H7 (cell line): ENCODE results near the gene DAB2IP. TPM values are rescaled to one million over a fixed set of nuclear protein-coding genes. Genes with fewer than 3 reads are reported as not detected.
"Not testable (repeated sequence)": the region's sequence is repeated elsewhere in the genome, so short reads cannot be mapped to it uniquely, and the experiment has no call there.

ENCODE experiments used
- DNase-seq: peaks from one replicate; pipeline ENCODE4 v3.0.0; 2012
- H3K27me3 ChIP-seq: 2 replicates; pipeline ENCODE4 v1.6.0; 2011; ENCODE audit warnings: mild to moderate bottlenecking, low read length; ENCODE audit not compliant: control insufficient read depth, insufficient read depth
- H3K36me3 ChIP-seq: replicated peaks from 2 replicates; pipeline ENCODE4 v1.5.1; 2011; ENCODE audit warnings: low read length; ENCODE audit not compliant: control insufficient read depth, insufficient read depth
- H3K4me3 ChIP-seq: 2 replicates; pipeline ENCODE4 v1.5.1; 2011; ENCODE audit warnings: low read depth, mild to moderate bottlenecking, control low read depth, low read length, moderate library complexity; ENCODE audit not compliant: insufficient read depth
- total RNA-seq: library from RNA; depleted of rRNA; stranded (reverse); fragments of >200 nt; shearing (Covaris generic); gene quantifications from 2 replicates; pipeline ENCODE4 v1.2.3, GENCODE V29; 2014; rRNA removed

The DAB2IP gene
- total RNA-seq = 24.1 and 34.6 TPM in 2 replicates

DNA sequence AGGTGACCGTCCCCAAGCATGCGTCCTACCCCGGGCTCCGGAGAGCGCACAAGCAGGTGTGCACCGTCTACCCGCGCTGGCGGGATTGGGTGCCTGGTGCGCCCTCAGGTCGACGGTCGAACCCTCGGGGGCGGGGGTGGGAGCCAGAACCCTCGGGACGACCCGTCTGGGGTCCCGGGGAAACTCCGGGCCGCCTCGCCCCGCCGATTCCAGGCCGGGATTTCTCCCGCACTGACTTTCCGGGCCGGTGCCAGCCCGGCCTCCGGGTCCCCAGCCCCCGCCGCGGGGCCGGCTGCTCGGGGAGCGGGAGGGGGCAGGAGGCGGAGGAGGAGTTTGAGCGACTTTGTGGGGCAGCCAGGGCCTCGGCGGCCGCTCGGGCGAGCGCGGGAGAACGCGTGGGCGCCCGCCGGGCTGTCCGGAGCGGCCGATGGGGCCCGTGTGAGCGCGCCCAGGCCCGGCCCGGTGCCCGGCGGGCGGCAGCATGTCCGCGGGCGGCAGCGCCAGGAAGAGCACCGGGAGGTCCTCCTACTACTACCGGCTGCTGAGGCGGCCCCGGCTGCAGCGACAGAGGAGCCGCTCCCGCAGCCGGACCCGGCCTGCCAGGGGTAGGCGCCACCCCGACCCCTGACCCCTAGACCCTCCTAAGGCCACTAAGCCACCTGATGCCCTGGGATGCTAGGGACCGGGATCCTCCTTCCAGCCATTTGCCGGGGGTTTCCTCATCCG, at the start of gene DAB2IP:
TSS of gene DAB2IP (plus strand) at position 340 of the 726 bp plus-strand sequence. CDS start at position 482, 142 bp downstream.
- Histone ChIP-seq H3K4me3 (peak within 1 kb of the TSS; percentile 67), H3K36me3 (no peaks in the 10 kb centered on the region)

DNA sequence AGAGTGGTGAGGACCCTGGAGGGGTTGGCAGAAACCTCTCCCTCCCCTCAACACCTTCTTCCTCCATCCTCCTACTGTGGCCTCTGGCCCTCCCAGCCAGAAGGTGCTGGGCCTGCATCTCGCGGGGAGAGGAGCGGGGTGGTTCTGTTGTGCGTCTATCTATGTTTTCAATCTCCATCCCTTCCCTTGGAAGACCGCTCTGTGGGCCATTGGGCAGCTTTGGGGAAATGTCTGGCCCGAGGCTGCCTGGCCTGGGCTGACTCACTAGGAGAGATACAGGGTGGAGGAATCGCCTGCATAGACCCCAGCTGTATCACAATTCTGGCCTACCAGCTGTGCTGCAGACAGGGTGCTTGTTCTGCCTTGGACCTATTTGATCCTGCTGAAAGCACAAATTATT, 48.4 kb upstream of the DAB2IP start:
- DNase-seq = no peak
- Histone ChIP-seq H3K27me3 (peaks cover 13% of the 10 kb centered on the region), H3K36me3 (no peaks in the 10 kb centered on the region), H3K4me3 (no peak overlapping the region)

More for the DNA sequence above, at the start of gene DAB2IP:
- DNase-seq = peak; percentile 95
- H3K27me3 ChIP-seq = peaks cover 2% of the 10 kb centered on the region; the same call in 1 of the 2 replicates

DNA sequence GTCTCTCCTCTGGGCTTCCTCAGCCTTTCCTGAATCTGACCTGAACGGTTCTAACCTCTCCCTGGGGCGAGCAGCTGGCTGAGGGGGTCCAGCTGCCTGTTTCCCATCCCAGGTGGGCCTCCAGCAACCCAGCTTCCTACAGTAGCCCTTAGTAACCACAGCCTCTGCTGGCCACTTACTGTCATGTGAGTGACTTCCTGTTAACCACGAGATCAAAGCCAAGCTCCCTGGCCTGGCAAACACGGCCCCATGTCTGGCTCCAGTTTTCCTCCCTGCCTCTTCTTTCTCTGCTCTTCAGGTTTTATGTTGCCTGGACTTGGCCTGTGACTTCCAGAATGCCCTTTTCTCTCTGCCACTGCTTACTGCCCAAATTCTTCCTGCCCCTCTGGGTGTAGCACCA, 47.2 kb upstream of the DAB2IP start:
- no peak for DNase-seq
- H3K36me3 ChIP-seq = no peaks in the 10 kb centered on the region
- no peak overlapping the region for H3K4me3 ChIP-seq
- peaks cover 11% of the 10 kb centered on the region for H3K27me3 ChIP-seq

DNA sequence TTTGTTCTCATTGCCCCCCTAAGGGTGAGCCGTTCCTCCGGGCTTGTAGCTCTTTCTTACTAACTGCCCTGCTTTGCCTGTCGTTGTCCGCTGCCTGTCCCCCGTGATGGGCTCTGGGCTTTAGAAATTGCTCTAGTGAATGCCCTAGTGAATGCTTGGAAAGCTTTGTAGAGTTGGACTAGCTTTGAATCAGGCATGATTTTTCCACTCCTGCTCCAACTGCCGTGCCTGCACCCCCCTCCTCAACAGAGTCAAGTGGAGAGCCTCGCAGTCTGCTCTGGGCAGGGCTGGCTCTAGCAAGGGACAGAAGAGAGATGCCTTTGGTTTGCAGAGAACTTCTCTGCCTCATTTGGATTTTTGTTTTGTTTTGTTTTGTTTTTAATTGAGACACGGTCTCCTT, 46.8 kb upstream of the DAB2IP start:
- H3K27me3 ChIP-seq = peaks cover 11% of the 10 kb centered on the region
- H3K4me3 ChIP-seq = no peak overlapping the region
- DNase-seq = no peak
- no peaks in the 10 kb centered on the region for H3K36me3 ChIP-seq

DNA sequence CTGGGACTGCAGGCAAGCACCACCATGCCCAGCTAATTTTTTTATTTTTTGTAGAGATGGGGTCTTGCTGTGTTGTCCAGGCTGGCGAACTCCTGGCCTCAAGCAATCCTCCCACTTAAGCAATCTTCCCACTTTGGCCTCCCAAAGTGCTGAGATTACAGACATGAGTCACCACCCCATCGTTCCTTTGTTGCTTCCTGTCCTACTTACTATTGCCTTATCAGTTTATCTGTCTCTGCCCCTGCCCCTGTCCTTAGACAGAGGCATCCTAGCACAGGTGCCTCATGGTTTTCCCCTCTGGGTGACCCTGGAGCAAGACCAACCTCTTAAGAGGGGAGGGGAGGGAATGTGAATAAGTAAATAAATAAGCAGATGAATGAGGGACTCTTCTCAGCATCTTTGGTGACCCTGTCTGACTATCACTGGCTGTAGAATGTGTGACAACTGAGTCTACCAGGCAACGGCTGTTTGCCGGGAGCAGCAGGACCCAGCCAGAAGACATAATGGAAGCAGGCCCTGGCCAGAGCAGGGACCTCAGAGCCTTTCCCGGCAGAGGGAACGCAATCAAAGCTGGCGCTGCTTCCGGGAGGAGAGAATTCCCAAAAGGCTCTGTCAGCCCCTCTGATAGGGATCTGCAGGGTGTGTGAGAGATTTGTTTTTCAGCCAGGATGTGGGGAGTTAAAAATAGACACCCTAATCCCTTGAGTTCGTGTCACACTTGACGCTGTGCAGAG, 43.8 kb upstream of the DAB2IP start:
- DNase-seq = no peak
- no peaks in the 10 kb centered on the region for H3K27me3 ChIP-seq
- H3K36me3 ChIP-seq = no peaks in the 10 kb centered on the region
- no peak overlapping the region for H3K4me3 ChIP-seq

DNA sequence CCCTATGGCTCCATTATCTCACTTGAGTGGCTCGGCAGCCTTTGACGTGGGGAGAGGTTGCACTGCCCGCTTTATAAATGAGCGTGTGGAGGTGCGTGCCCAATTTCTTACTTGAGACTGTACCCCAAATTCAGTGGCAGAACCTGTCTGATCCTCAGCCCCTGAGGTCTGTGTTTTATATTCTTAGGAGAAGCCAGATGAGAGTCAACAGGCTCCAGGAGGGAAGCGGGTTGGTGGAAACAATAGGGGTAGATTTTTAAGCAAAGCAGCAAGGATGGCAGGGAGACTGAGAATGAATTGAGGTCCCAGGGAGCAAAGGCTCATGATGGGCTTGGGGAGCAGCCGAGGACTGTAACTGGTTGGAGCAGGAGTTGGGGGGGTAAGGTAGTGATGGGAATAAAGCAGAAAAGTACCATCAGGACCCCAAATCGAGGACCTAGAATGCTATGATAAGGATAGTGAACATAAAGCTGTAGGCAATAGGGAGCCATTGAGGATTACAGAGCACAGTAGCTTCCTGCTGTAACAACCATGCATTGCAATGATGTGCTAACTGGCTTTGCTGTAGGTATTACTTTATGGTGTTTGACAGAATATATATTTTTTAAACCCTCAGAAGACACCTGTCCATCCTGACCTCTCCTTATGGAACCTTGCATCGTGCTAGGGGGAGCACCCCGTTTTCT, 43.1 kb upstream of the DAB2IP start:
- Histone ChIP-seq H3K36me3 (no peaks in the 10 kb centered on the region), H3K27me3 (no peaks in the 10 kb centered on the region), H3K4me3 (no peak overlapping the region)
- no peak for DNase-seq

DNA sequence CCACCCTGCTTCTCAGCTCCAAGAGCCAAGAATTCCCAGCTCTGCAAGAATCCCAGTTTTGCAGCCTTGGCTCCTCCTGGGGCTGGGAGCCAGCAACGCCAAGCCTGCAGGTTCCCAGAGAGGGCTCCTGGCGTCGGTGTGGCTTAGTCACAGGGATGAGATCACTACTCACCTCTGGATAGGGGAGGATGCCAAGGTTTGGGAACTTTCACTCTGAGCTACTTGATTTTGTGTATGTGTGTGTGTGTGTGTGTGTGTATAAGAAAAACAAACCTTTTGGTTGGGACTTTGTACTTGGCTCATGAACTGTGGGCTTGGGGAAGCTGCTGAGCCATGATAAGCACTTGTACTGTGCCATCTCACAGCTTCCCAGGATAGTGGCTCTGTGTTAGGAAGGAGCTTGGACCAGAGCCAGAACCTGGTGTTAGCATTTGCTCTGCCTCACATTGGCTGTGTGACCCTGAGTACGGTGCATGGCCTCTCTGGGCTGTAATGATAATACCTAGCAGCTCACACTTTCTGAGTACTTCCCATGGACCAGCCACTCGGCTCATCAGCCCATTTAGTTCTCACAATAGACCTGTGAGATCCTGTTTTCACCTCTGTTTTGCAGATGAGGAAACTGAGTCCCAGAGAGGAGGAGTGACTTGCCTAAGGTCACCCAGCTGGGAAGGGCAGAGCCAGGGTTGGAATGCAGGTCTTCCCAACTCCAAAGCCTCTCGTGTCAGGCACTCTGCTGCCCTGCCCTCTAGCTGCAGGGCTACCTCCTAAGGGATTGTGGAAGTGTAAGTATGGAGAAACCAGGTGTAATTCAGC, 41.4 kb upstream of the DAB2IP start:
- H3K27me3 ChIP-seq = no peaks in the 10 kb centered on the region
- H3K36me3 ChIP-seq = no peaks in the 10 kb centered on the region
- DNase-seq = no peak
- H3K4me3 ChIP-seq = no peak overlapping the region

DNA sequence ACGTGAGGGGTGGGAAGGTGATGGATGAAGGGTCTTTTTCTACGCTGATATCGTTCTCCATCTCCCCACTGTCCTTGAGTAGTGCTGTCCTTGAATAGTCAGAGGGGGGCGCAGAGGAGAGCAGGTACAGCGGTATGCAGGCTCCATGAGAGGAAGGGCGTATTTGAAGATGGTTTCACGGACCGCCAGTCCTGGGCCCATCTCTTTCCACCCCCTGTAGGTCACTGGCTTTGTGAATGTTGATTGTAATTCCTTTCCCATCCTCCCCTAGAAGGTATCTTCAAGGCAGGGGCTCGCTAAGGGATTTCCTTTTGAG, 40.8 kb upstream of the DAB2IP start:
- Histone ChIP-seq H3K36me3 (no peaks in the 10 kb centered on the region), H3K27me3 (no peaks in the 10 kb centered on the region), H3K4me3 (no peak overlapping the region)
- peak; percentile 79 for DNase-seq

DNA sequence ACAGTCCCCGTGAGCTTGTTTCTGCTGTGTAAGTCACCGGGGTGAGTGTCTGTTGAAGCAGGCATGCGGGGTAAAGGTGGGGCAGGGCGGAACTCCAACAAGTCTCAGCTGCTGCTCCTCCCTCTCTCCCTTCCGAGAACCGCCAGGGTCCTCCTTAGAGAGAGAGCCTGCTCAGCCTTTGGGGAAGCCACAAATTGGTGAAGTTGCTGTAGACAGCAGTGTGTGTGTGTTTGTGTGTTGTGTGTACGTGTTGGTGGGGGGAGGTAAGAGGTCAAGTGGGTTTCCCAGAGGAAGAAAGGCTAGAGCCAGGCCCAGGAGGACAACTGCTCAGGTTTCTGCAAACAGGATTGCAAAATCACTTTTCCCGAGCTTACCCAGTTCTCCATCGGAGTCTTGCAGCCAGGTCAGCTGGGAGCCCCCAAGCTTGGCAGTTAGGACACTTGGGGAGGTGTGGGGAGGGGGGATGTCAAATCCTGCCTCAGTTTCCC, 38.9 kb upstream of the DAB2IP start:
- DNase-seq = peak; percentile 71
- Histone ChIP-seq H3K27me3 (no peaks in the 10 kb centered on the region), H3K4me3 (no peak overlapping the region), H3K36me3 (no peaks in the 10 kb centered on the region)

DNA sequence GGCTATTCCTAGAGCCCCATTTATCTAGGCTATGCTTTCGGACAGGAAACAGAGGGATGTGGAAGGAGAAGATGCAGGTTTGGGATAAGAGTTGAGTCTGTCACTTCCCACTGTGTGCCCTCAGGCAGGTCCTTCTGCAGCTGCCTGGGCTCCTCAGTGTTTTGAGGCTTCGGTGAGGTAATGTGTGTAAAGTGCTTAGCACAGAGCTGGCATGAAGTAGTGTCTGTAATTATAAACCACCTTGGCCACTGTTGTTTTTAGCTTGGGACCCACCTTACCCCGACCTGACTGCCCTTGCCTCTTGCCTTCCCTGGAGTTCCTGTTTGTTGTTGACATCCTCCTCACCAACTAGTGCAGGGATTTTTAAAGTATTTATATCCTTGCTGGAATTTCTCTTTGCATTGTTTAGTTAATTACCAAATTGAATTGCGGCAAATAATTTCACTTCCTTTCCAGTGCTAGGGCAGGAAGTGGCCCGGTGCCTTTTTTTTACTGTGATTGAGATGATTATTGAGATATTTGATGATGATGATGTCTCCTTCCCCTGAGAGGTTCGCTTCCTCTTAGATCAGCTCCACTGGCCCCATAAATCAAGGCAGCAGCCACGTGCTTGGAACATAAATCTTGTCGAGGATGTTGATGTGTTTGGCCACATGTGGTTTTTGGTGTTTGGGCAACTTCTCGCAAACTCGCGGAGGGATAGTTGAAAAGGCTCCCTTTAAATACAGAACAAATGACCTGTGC, 38.3 kb upstream of the DAB2IP start:
- Histone ChIP-seq H3K36me3 (no peaks in the 10 kb centered on the region), H3K27me3 (no peaks in the 10 kb centered on the region), H3K4me3 (no peak overlapping the region)
- DNase-seq = no peak

DNA sequence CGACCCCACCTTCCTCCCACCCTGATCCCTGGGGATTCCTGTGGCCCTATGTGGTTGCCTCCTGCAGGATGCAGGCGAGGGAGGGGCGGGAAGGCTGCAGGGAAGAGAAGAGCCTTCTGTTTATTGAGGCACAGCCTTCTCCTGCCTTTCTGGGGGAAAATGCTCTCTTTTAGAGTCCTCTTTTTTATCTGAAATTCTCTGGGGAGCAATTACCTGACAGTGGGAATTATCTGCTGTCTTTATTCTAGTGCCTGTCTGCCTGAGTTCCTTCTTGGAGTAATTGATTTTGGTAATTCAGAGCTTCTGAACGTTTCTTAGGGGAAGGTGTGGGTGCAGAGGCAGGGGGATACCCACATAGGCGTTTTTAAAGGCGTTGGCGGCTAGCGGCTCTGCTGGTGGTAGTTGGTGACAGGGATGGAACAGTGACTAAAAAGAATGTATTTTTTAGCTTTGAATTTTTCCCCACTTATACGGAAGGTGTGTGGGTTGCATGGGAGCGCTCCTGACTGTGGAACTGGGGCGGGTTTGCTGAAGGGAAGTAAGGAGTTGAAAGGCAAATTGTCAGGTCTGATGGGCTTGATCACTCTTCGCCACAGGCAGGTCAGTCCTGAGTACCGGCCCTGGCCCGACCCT, 35.2 kb upstream of the DAB2IP start:
- no peaks in the 10 kb centered on the region for H3K36me3 ChIP-seq
- no peaks in the 10 kb centered on the region for H3K27me3 ChIP-seq
- H3K4me3 ChIP-seq = no peak overlapping the region
- no peak for DNase-seq

DNA sequence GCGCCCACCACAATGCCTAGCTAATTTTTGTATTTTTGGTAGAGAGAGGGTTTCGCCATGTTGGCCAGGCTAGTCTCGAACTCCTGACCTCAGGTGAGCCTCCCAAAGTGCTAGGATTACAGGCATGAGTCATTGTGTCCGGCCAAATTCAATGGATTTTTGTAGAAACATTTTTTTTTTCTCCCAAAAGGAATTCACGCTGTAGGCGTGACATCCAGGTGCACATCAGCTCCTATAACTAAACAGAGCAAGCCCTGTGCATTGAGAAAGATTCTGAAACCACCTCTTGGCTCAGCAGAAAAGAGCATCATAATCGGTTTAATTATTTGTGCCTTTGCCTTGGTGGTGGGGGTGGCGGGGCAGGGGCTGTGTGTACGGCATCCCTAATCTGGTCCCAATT, 32.9 kb upstream of the DAB2IP start:
- Histone ChIP-seq H3K36me3 (no peaks in the 10 kb centered on the region), H3K4me3 (no peak overlapping the region), H3K27me3 (no peaks in the 10 kb centered on the region)
- no peak for DNase-seq

DNA sequence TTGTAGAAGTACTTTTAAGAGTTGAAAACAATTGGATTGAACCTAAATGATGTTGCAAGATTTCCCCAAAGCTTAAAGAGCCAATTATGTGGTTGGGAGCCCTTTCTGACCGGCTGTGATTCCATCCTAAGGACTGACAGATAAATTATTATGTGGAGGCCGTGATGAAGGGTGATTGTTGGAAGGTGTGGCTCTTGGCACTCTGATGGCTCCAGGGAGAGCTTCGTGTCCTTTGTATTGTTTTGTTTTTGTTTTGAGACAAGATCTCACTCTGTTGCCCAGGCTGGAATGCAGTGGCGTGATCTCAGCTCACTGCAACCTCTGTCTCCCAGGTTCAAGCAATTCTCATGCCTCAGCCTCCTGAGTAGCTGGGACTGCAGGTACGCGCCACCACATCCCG, 32.5 kb upstream of the DAB2IP start:
- not testable (repeated sequence) for H3K4me3 ChIP-seq, H3K36me3 ChIP-seq, DNase-seq, H3K27me3 ChIP-seq
